ENCODE measurements around the gene LRG1. TPM values are rescaled to one million over a fixed set of nuclear protein-coding genes. Genes with fewer than 3 reads are reported as not detected.

LRG1 gene
- 7.1 and 12.0 TPM in 2 replicates for total RNA-seq (2016; rRNA removed; fragmentation: Illumina TruSeq; extraction: Trizol)
- 2.0 and 2.2 TPM in 2 replicates for total RNA-seq (2016; cell fraction: cytosol; rRNA removed; fragmentation: Illumina TruSeq; extraction: Trizol; ENCODE audit: low read depth)
- total RNA-seq (2016; cell fraction: insoluble cytoplasmic fraction; rRNA removed; fragmentation: Illumina TruSeq; extraction: Trizol), result 5.8 and 13.0 TPM in 2 replicates
- 4.2 and 4.7 TPM in 2 replicates for total RNA-seq (2016; cell fraction: membrane; rRNA removed; fragmentation: Illumina TruSeq; extraction: Trizol)
- total RNA-seq (2016; cell fraction: nucleus; rRNA removed; fragmentation: Illumina TruSeq; extraction: Trizol), result 10.2 and 12.3 TPM in 2 replicates
- 39.3 and 48.9 TPM in 2 replicates for polyA plus RNA-seq (2011; rRNA removed)
- 33.3 and 38.7 TPM in 2 replicates for polyA plus RNA-seq (2011; cell fraction: cytosol; rRNA removed)
- polyA plus RNA-seq (2011; cell fraction: nucleus; rRNA removed), result 12.1 and 16.5 TPM in 2 replicates
- 8.4 and 14.3 TPM in 2 replicates for polyA plus RNA-seq (2012)
- 2.4 and 2.6 TPM in 2 replicates for polyA plus RNA-seq (2016; cell fraction: cytosol; fragmentation: Illumina TruSeq; extraction: Trizol; ENCODE audit: low read depth)
- 6.6 and 8.6 TPM in 2 replicates for polyA plus RNA-seq (2016; cell fraction: insoluble cytoplasmic fraction; fragmentation: Illumina TruSeq; extraction: Trizol; ENCODE audit: low read depth)
- 4.2 and 4.9 TPM in 2 replicates for polyA plus RNA-seq (2016; cell fraction: membrane; fragmentation: Illumina TruSeq; extraction: Trizol; ENCODE audit: low read depth)
- 20.0 and 22.9 TPM in 2 replicates for polyA plus RNA-seq (2016; cell fraction: nucleus; fragmentation: Illumina TruSeq; extraction: Trizol; ENCODE audit: insufficient read depth, low read depth)
- 0.77 and 28.9 TPM in 2 replicates for polyA minus RNA-seq (2011; rRNA and poly(A)+ RNA removed; ENCODE audit: low replicate concordance)
- polyA minus RNA-seq (2011; cell fraction: cytosol; rRNA and poly(A)+ RNA removed), result 12.1 and 23.5 TPM in 2 replicates
- 3.2 and 5.6 TPM in 2 replicates for polyA minus RNA-seq (2011; cell fraction: nucleus; rRNA and poly(A)+ RNA removed)
- percentile 76 among the genes with signal in this experiment for Bru-seq, nascent RNA
- BruChase-seq, experiment 1, labeled RNA remaining after a 6-hour chase, result percentile 91 among the genes with signal in this experiment
- percentile 81 among the genes with signal in this experiment for BruChase-seq, experiment 2, labeled RNA remaining after a 2-hour chase
- long read RNA-seq, experiment 1, transcript LRG1-201 (2 exons, 3,036 nt), result major isoform, 53 of 60 reads
- long read RNA-seq, experiment 1, partial matches to known transcripts, result 0 of 60 reads
- long read RNA-seq, experiment 1, other reads (novel, unspliced or antisense), result 7 of 60 reads
- long read RNA-seq, experiment 2, transcript LRG1-201 (2 exons, 3,036 nt), result major isoform, 52 of 53 reads
- long read RNA-seq, experiment 2, partial matches to known transcripts, result 0 of 53 reads
- long read RNA-seq, experiment 2, other reads (novel, unspliced or antisense), result 1 of 53 reads

GRCh38 chr19:4539693-4540581 is at the start of gene LRG1:
TSS of gene LRG1 (minus strand) at chr19:4540036. CDS start at chr19:4540013, 23 bp downstream.
- 6% methylated on average over 7 of the region's 14 CpGs for WGBS (ENCODE audit: low lambda C conversion rate)
- intact Hi-C loops (cut with micrococcal nuclease; ENCODE audit: unreplicated experiment), result loop anchor here (5.0 kb wide), 1 partner anchor 68 kb away; the partner anchor contains the start of gene HDGFL2
- no peaks in the 10 kb centered on the region for H3K36me3 ChIP-seq (replicated peaks in 1 of 2; ENCODE audit: control insufficient read depth in 1 of 2, insufficient read depth in 2 of 2, low read length in 2 of 2)
- peaks cover 68% of the 10 kb centered on the region for H3K4me1 ChIP-seq (ENCODE audit: insufficient read depth, low read length)
- DNase-seq (ENCODE audit: low spot score) (peak; percentile 86), ATAC-seq (peak; percentile 82), FAIRE-seq (peak; percentile 95)
- H3K79me2 ChIP-seq (ENCODE audit: insufficient read depth, low read length), result peaks cover 5% of the 10 kb centered on the region
- H3K9me3 ChIP-seq (ENCODE audit: low read length), result no peaks in the 10 kb centered on the region
- peak within 1 kb of the TSS; percentile 77 for H3K9ac ChIP-seq (ENCODE audit: insufficient read depth, low read depth, low read length)
- CTCF ChIA-PET (ENCODE audit: low intra/inter-chr PET ratio, low total read pairs), result no interaction called here
- H2AFZ ChIP-seq (ENCODE audit: low read length), result no peak within 1 kb of the TSS
- peak within 1 kb of the TSS; percentile 68 for H3K27ac ChIP-seq (ENCODE audit: extremely low read length, insufficient read depth, low read length)
- no peaks in the 10 kb centered on the region for H3K27me3 ChIP-seq (ENCODE audit: control insufficient read depth in 1 of 2, insufficient read depth in 2 of 2, low read length in 2 of 2)
- POLR2A ChIA-PET, result interaction anchor here (0.6 to 2.0 kb wide), 16 partner anchors 9 to 251 kb away, joined by 3 to 9 read pairs (median 4); partner anchors contain the start of genes FEM1A, HDGFL2, MPND and MYDGF
- H4K20me1 ChIP-seq (ENCODE audit: insufficient read depth, low read length), result peaks cover 6% of the 10 kb centered on the region; the same call in 1 of the 2 replicates
- peak within 1 kb of the TSS; percentile 81 for H3K4me2 ChIP-seq (ENCODE audit: low read depth, low read length)
- in situ Hi-C loops (cut with HindIII; ENCODE audit: extremely low pct_ligation_motif_present, low pct_unique_long_range_greater_than_20kb), result no loop called here
- BruUV-seq (replicated peaks), result no TSS peak
- H3K4me3 ChIP-seq (replicated peaks in 1 of 3; ENCODE audit: insufficient read depth in 1 of 3, low read depth in 2 of 3, low read length in 3 of 3), result peak within 1 kb of the TSS; percentile 48 to 79 (median 60)
- TF ChIP-seq CBX5 (CRISPR knock-in tag; IDR thresholded peaks at IDR 0.05; ENCODE audit: borderline replicate concordance) (peak; percentile 33; the same call in 1 of the 2 replicates), MED8 (CRISPR knock-in tag; IDR thresholded peaks at IDR 0.05; ENCODE audit: insufficient replicate concordance) (no peak), THAP7 (CRISPR knock-in tag; IDR thresholded peaks at IDR 0.05) (no peak), FOXP1 (IDR thresholded peaks at IDR 0.05) (no peak), FOXP1 (CRISPR knock-in tag; IDR thresholded peaks at IDR 0.05) (peak; percentile 19), TRIM22 (IDR thresholded peaks at IDR 0.05) (no peak), PRDM4 (CRISPR knock-in tag; IDR thresholded peaks at IDR 0.05; ENCODE audit: borderline replicate concordance) (no peak), XRCC5 (optimal IDR thresholded peaks at IDR 0.05; ENCODE audit: low read length) (no peak), ZNF329 (CRISPR knock-in tag; IDR thresholded peaks at IDR 0.05; ENCODE audit: low read depth) (0 out of 2 replicates have a peak, but pooled peaks have one; percentile 26), ZNF556 (CRISPR knock-in tag; IDR thresholded peaks at IDR 0.05; ENCODE audit: borderline replicate concordance) (no peak)
